GM18870 (cell line): ENCODE measurements around the gene EGLN2.
A peak's percentile ranks its signal among the peaks of the same experiment; 100 is the strongest.
"Not testable (repeated sequence)": the region's sequence is repeated elsewhere in the genome, so short reads cannot be mapped to it uniquely, and the experiment has no call there.

ENCODE experiments used
- ATAC-seq: cut with Tn5 transposase; IDR thresholded peaks from one replicate; pipeline ENCODE4 v1.9.1; 2021; ENCODE audit warnings: moderate library complexity; ENCODE audit not compliant: unreplicated experiment

Gene EGLN2

GRCh38 chr19:40776364-40776763 lies 22.6 kb upstream of the EGLN2 start:
- no peak for ATAC-seq

- ATAC-seq = peak; percentile 56
Measured at GRCh38 chr19:40776932-40777644, 21.9 kb upstream of the EGLN2 start.

- no peak for ATAC-seq
Measured at GRCh38 chr19:40777645-40777936, 21.4 kb upstream of the EGLN2 start.

GRCh38 chr19:40777937-40778705 lies 20.9 kb upstream of the EGLN2 start, which contains the start of gene RAB4B:
Gene RAB4B, plus strand, starts transcription at chr19:40778247. Its CDS starts 129 bp downstream, at chr19:40778376.
- peak; percentile 41 for ATAC-seq

GRCh38 chr19:40778706-40779284 lies 20.2 kb upstream of the EGLN2 start:
- no peak for ATAC-seq

GRCh38 chr19:40780582-40780981 lies 18.4 kb upstream of the EGLN2 start:
- no peak for ATAC-seq

- no peak for ATAC-seq
Measured at GRCh38 chr19:40781140-40781539, 17.9 kb upstream of the EGLN2 start.

GRCh38 chr19:40783711-40784110 lies 15.3 kb upstream of the EGLN2 start:
- ATAC-seq = no peak

GRCh38 chr19:40784146-40784545 lies 14.8 kb upstream of the EGLN2 start:
- not testable (repeated sequence) for ATAC-seq

GRCh38 chr19:40785526-40785925 lies 13.5 kb upstream of the EGLN2 start:
- ATAC-seq = no peak

GRCh38 chr19:40786060-40787037 lies 12.6 kb upstream of the EGLN2 start:
- no peak for ATAC-seq

- no peak for ATAC-seq
Measured at GRCh38 chr19:40791349-40791748, 7.6 kb upstream of the EGLN2 start.

- no peak for ATAC-seq
Measured at GRCh38 chr19:40791996-40792395, 7.0 kb upstream of the EGLN2 start.

GRCh38 chr19:40797166-40797962 lies 1.6 kb upstream of the EGLN2 start:
- no peak for ATAC-seq

- ATAC-seq = peak; percentile 40
Measured at GRCh38 chr19:40797963-40798682, 868 bp upstream of the EGLN2 start.

GRCh38 chr19:40799558-40800338 lies 757 bp downstream of the EGLN2 start:
- ATAC-seq = no peak

- no peak for ATAC-seq
Measured at GRCh38 chr19:40800339-40800996, 1.5 kb downstream of the EGLN2 start.

GRCh38 chr19:40800997-40801377 lies 2.0 kb downstream of the EGLN2 start:
- no peak for ATAC-seq
